Activated T-cell treated with anti-CD3 and anti-CD28 coated beads for 4 hours (primary cell): ENCODE measurements around the gene GRM5.
"Not testable (repeated sequence)": the region's sequence is repeated elsewhere in the genome, so short reads cannot be mapped to it uniquely, and the experiment has no call there.

Experiments used
- DNase-seq: peaks from one replicate; pipeline ENCODE4 v3.0.0-alpha.2; 2020

The GRM5 gene

GRCh38 chr11:88535266-88535665 lies 530.5 kb downstream of the GRM5 start:
- DNase-seq: no peak

- not testable (repeated sequence) for DNase-seq
Observed at GRCh38 chr11:88534706-88535105, 531.1 kb downstream of the GRM5 start.

GRCh38 chr11:88534185-88534584 lies 531.6 kb downstream of the GRM5 start:
- DNase-seq: no peak

GRCh38 chr11:88533001-88533400 lies 532.8 kb downstream of the GRM5 start:
- no peak for DNase-seq

- DNase-seq: no peak
Observed at GRCh38 chr11:88531831-88532230, 534.0 kb downstream of the GRM5 start.

GRCh38 chr11:88529426-88529825 lies 536.4 kb downstream of the GRM5 start:
- no peak for DNase-seq

GRCh38 chr11:88523386-88524071 lies 542.3 kb downstream of the GRM5 start:
- no peak for DNase-seq

GRCh38 chr11:88522624-88523385 lies 543.0 kb downstream of the GRM5 start:
- no peak for DNase-seq

- DNase-seq: no peak
Observed at GRCh38 chr11:88521799-88522201, 544.0 kb downstream of the GRM5 start.

GRCh38 chr11:88521399-88521798 lies 544.4 kb downstream of the GRM5 start:
- no peak for DNase-seq

- no peak for DNase-seq
Observed at GRCh38 chr11:88520391-88520790, 545.4 kb downstream of the GRM5 start.

GRCh38 chr11:88515002-88515401 lies 550.8 kb downstream of the GRM5 start:
- no peak for DNase-seq

- DNase-seq: no peak
Observed at GRCh38 chr11:88511006-88511405, 554.8 kb downstream of the GRM5 start.

- DNase-seq: no peak
Observed at GRCh38 chr11:88508759-88509581, 556.8 kb downstream of the GRM5 start.

- no peak for DNase-seq
Observed at GRCh38 chr11:88508418-88508758, 557.4 kb downstream of the GRM5 start.

- DNase-seq: no peak
Observed at GRCh38 chr11:88507771-88508417, 557.9 kb downstream of the GRM5 start.

- DNase-seq: no peak
Observed at GRCh38 chr11:88501541-88501940, 564.2 kb downstream of the GRM5 start.

- DNase-seq: no peak
Observed at GRCh38 chr11:88495836-88496235, 569.9 kb downstream of the GRM5 start.

- no peak for DNase-seq
Observed at GRCh38 chr11:88494848-88495247, 570.9 kb downstream of the GRM5 start.

GRCh38 chr11:88491674-88492073 lies 574.1 kb downstream of the GRM5 start:
- no peak for DNase-seq

GRCh38 chr11:88489030-88489429 lies 576.8 kb downstream of the GRM5 start:
- DNase-seq: no peak

GRCh38 chr11:88487646-88488045 lies 578.1 kb downstream of the GRM5 start:
- DNase-seq: no peak
